ENCODE measurements around the gene NF1.

GRCh38 chr17:31079731-31080130 lies 15.0 kb upstream of the NF1 start:
- TF ChIP-seq POLR2AphosphoS5 (IDR thresholded peaks at IDR 0.05; ENCODE audit: low read depth, low read length) (no peak), TAF1 (IDR thresholded peaks at IDR 0.05; ENCODE audit: borderline replicate concordance, insufficient read depth, low read length) (no peak), REST (IDR thresholded peaks at IDR 0.05; ENCODE audit: insufficient read depth in 1 of 2, low read depth in 2 of 2, low read length in 2 of 2) (no peak), SIN3A (IDR thresholded peaks at IDR 0.05; ENCODE audit: borderline replicate concordance, insufficient read depth, low read length) (no peak), FOXP2 (optimal IDR thresholded peaks at IDR 0.05; ENCODE audit: borderline replicate concordance, extremely low read depth, extremely low read length, insufficient read depth) (no peak)
